A549 (cell line): ENCODE measurements around the gene LAMTOR2. TPM values are rescaled to one million over a fixed set of nuclear protein-coding genes. Genes with fewer than 3 reads are reported as not detected.

Source experiments
- ATAC-seq, 2 experiments: fragments of 200-7000 bp in 1 of 2; fragments of >200 bp in 1 of 2; cut with Nextera tagmentation in 1 of 2; cut with Tn5 transposase in 1 of 2; 3 replicates each; pipeline versions ENCODE4 v1.8.0 to v1.9.1; 2018 to 2020; ENCODE audit warnings: mild to moderate bottlenecking in 1 of 2, moderate library complexity in 1 of 2
- CTCF ChIA-PET: fragments of 300-600 bp; sonication (Branson Sonifier 250); formaldehyde crosslinking; extraction: SDS; loops from one replicate; lab custom pipeline; 2021; ENCODE audit warnings: antibody characterized with exemption, inconsistent platforms; lab: Yijun Ruan, JAX
- POLR2A ChIA-PET: fragments of 350-600 bp; formaldehyde crosslinking; extraction: SDS; loops from one replicate; lab custom pipeline; 2021; ENCODE audit warnings: antibody characterized with exemption, inconsistent platforms; lab: Yijun Ruan, JAX
- DNase-seq, 2 experiments: peaks; one replicate each; pipeline versions ENCODE4 v3.0.0 to v3.0.0-alpha.2; 2011 to 2016; ENCODE audit warnings: low read depth in 1 of 2, low spot score in 1 of 2
- FAIRE-seq: peaks from 2 replicates; lab custom pipeline; 2011; peaks lifted over from hg19 to GRCh38; lab: Jason Lieb, UNC
- H3K27ac ChIP-seq, 2 experiments: fragments of >200 bp; sonication (Bioruptor Twin); formaldehyde crosslinking; 3 replicates each; pipeline ENCODE4 v1.5.1; 2016 to 2017
- H3K4me1 ChIP-seq: fragments of >200 bp; sonication (Bioruptor Twin); formaldehyde crosslinking; 3 replicates; pipeline ENCODE4 v1.6.1; 2016
- H3K4me2 ChIP-seq: fragments of >200 bp; sonication (Bioruptor Twin); formaldehyde crosslinking; 3 replicates; pipeline ENCODE4 v1.6.1; 2016
- H3K4me3 ChIP-seq: fragments of >200 bp; sonication (Bioruptor Twin); formaldehyde crosslinking; 3 replicates; pipeline ENCODE4 v1.5.1; 2016
- H3K9me3 ChIP-seq: fragments of >200 bp; sonication (Bioruptor Twin); formaldehyde crosslinking; 3 replicates; pipeline ENCODE4 v1.6.1; 2016
- ATOH8 ChIP-seq: fragments of 250-450 bp; sonication (Bioruptor Pico); IDR thresholded peaks from 2 replicates; pipeline ENCODE4 v1.5.0; 2020; ENCODE audit warnings: low read depth, mild to moderate bottlenecking, moderate library complexity
- BCL3 ChIP-seq: fragments of >200 bp; sonication (Bioruptor Twin); formaldehyde crosslinking; IDR thresholded peaks from 3 replicates; pipeline ENCODE4 v1.6.1; 2016
- CBX8 ChIP-seq: fragments of 200-600 bp; sonication (generic); IDR thresholded peaks from 2 replicates; pipeline ENCODE4 v1.6.1; 2016
- CEBPB ChIP-seq, 2 experiments: fragments of >200 bp in 1 of 2; sonication (Bioruptor Twin) in 1 of 2; formaldehyde crosslinking in 1 of 2; IDR thresholded peaks; 2 replicates each; pipeline ENCODE4 v1.6.1; 2012 to 2016
- CHD2 ChIP-seq: fragments of 150-350 bp; IDR thresholded peaks from 2 replicates; pipeline ENCODE4 v1.6.1; 2014; ENCODE audit warnings: low read length; ENCODE audit not compliant: partially characterized antibody
- ELK1 ChIP-seq: fragments of 150-350 bp; IDR thresholded peaks from 2 replicates; pipeline ENCODE4 v1.6.1; 2014; ENCODE audit warnings: low read depth, mild to moderate bottlenecking, low read length
- FOSL2 ChIP-seq, 2 experiments: fragments of 450-650 bp in 1 of 2; fragments of >200 bp in 1 of 2; sonication (Bioruptor Twin) in 1 of 2; formaldehyde crosslinking; IDR thresholded peaks; 2 replicates each; pipeline versions ENCODE4 v1.5.0 to v1.6.1; 2016 to 2020; ENCODE audit warnings: mild to moderate bottlenecking in 1 of 2, moderate library complexity in 1 of 2
- FOXS1 ChIP-seq: fragments of 250-450 bp; sonication (Bioruptor Pico); IDR thresholded peaks from 2 replicates; pipeline ENCODE4 v1.5.0; 2020; ENCODE audit warnings: mild to moderate bottlenecking, moderate library complexity
- GATA3 ChIP-seq: IDR thresholded peaks from 2 replicates; pipeline ENCODE4 v1.6.1; 2012; ENCODE audit warnings: borderline replicate concordance
- HES2 ChIP-seq: fragments of >200 bp; sonication (Bioruptor Twin); formaldehyde crosslinking; IDR thresholded peaks from 2 replicates; pipeline ENCODE4 v1.6.1; 2016
- HOXA7 ChIP-seq: fragments of 250-450 bp; sonication (Bioruptor Pico); IDR thresholded peaks from 2 replicates; pipeline ENCODE4 v1.5.0; 2020; ENCODE audit warnings: mild to moderate bottlenecking, moderate library complexity
- HOXB13 ChIP-seq: fragments of 250-450 bp; sonication (Bioruptor Pico); IDR thresholded peaks from 2 replicates; pipeline ENCODE4 v1.5.0; 2020; ENCODE audit warnings: low read depth, mild to moderate bottlenecking, moderate library complexity
- JUNB ChIP-seq: fragments of >200 bp; sonication (Bioruptor Twin); formaldehyde crosslinking; IDR thresholded peaks from 2 replicates; pipeline ENCODE4 v1.6.1; 2016
- MAX ChIP-seq: IDR thresholded peaks from 2 replicates; pipeline ENCODE4 v1.6.1; 2012
- MAZ ChIP-seq: fragments of 150-350 bp; IDR thresholded peaks from 2 replicates; pipeline ENCODE4 v1.6.1; 2014; ENCODE audit warnings: antibody characterized with exemption, low read depth, low read length, borderline replicate concordance
- MYC ChIP-seq: IDR thresholded peaks from 2 replicates; pipeline ENCODE4 v1.6.1; 2012; ENCODE audit warnings: mild to moderate bottlenecking, inconsistent platforms, low read length, improper control_type of control experiment, borderline replicate concordance
- NFE2L2 ChIP-seq: fragments of 150-350 bp; conservative IDR thresholded peaks from 2 replicates; pipeline ENCODE4 v1.6.1; 2014; ENCODE audit warnings: low read length
- NR3C1 ChIP-seq: fragments of >200 bp; sonication (Bioruptor Twin); formaldehyde crosslinking; IDR thresholded peaks from 3 replicates; pipeline ENCODE4 v1.6.1; 2017
- POLR2A ChIP-seq: IDR thresholded peaks from 2 replicates; pipeline ENCODE4 v1.6.1; 2012; ENCODE audit warnings: mild to moderate bottlenecking, low read length
- RAD21 ChIP-seq, 2 experiments: fragments of >200 bp in 1 of 2; sonication (Bioruptor Twin) in 1 of 2; formaldehyde crosslinking in 1 of 2; IDR thresholded peaks in 1 of 2; conservative IDR thresholded peaks in 1 of 2; 2 replicates in 1 of 2; 3 replicates in 1 of 2; pipeline ENCODE4 v1.6.1; 2012 to 2018; ENCODE audit warnings: inconsistent platforms in 1 of 2
- RFX5 ChIP-seq: fragments of 450-650 bp; IDR thresholded peaks from 2 replicates; pipeline ENCODE4 v1.7.1; 2014; ENCODE audit warnings: antibody characterized with exemption, mild to moderate bottlenecking, moderate library complexity
- TFCP2L1 ChIP-seq: fragments of 250-450 bp; sonication (Bioruptor Pico); IDR thresholded peaks from 2 replicates; pipeline ENCODE4 v1.5.0; 2021; ENCODE audit warnings: mild to moderate bottlenecking
- TP53 ChIP-seq: fragments of 250-450 bp; sonication (Bioruptor Pico); IDR thresholded peaks from 2 replicates; pipeline ENCODE4 v1.5.0; 2021; ENCODE audit warnings: mild to moderate bottlenecking, moderate library complexity
- ZC3H11A ChIP-seq: fragments of 450-650 bp; IDR thresholded peaks from 2 replicates; pipeline ENCODE4 v1.6.1; 2014; ENCODE audit warnings: antibody characterized with exemption, mild to moderate bottlenecking
- ZSCAN20 ChIP-seq: fragments of 250-450 bp; sonication (Bioruptor Pico); IDR thresholded peaks from 2 replicates; pipeline ENCODE4 v1.8.0; 2022; ENCODE audit warnings: mild to moderate bottlenecking, moderate library complexity
- WGBS: methylation state at CpG from one replicate; pipeline ENCODE4 v1.1.6; 2017; ENCODE audit errors: missing lambda C conversion rate; 5-methylcytosine and 5-hydroxymethylcytosine counted together
- polyA plus RNA-seq, 4 experiments: library from polyadenylated mRNA; depleted of rRNA in 3 of 4; stranded (reverse); fragments of >200 nt; fragmentation: RNase III in 1 of 4; extraction: RNeasy Plus Mini Kit Qiagen cat#74134 plus additional on column Dnase treatment in 1 of 4; gene quantifications; 2 replicates in 3 of 4; 3 replicates in 1 of 4; pipeline ENCODE4 v1.2.3, GENCODE V29; 2011 to 2017

LAMTOR2 gene
- polyA plus RNA-seq, 2 of the 4 experiments (the other 2 are of a cell fraction): 63.0 to 171 TPM

GRCh38 chr1:156020293-156021092 is 34.1 kb upstream of the LAMTOR2 start, which contains the start of gene SSR2:
TSS of gene SSR2 (minus strand) at chr1:156020951. CDS start at chr1:156020167, 784 bp downstream.
- WGBS: 2% methylated on average over 29 of the region's 45 CpGs
- peak; percentile 68 for FAIRE-seq
- ChIA-PET CTCF (interaction anchor here (0.9 to 2.9 kb wide), 5 partner anchors 10 to 37 kb away, joined by 3 to 8 read pairs (median 4); partner anchors contain the start of gene UBQLN4), POLR2A (interaction anchor here (0.5 kb wide), 1 partner anchor 81 kb away, joined by 4 read pairs; no protein-coding TSS in a partner anchor)
- ATAC-seq: peak; percentile 99
- H3K9me3 ChIP-seq: no peaks in the 10 kb centered on the region
- peak; percentile 90 to 99 for DNase-seq
- H3K27ac ChIP-seq: peak within 1 kb of the TSS; percentile 93 to 95
- TF ChIP-seq BCL3 (0 out of 3 replicates have a peak, but pooled peaks have one; percentile 39), POLR2A (peak; percentile 85), CHD2 (no peak), MAX (peak; percentile 27; the same call in 1 of the 2 replicates), TFCP2L1 (CRISPR knock-in tag) (no peak)
- H3K4me1 ChIP-seq: peaks cover 10% of the 10 kb centered on the region; the same call in 1 of the 3 replicates
- peak within 1 kb of the TSS; percentile 90 for H3K4me2 ChIP-seq
- H3K4me3 ChIP-seq: peak within 1 kb of the TSS; percentile 99

- H3K4me2 ChIP-seq: peak overlapping the region; percentile 90
- CTCF ChIA-PET: interaction anchor here (0.9 to 2.9 kb wide), 6 partner anchors 9 to 45 kb away, joined by 3 to 8 read pairs (median 5); partner anchors contain the start of gene UBQLN4
- DNase-seq: no peak
These were observed 33.5 kb upstream of the LAMTOR2 start for GRCh38 chr1:156021093-156021428.

GRCh38 chr1:156021954-156022353 is 32.6 kb upstream of the LAMTOR2 start:
- Histone ChIP-seq H3K4me1 (peaks cover 14% of the 10 kb centered on the region; the same call in 2 of the 3 replicates), H3K27ac (no peak overlapping the region), H3K9me3 (no peaks in the 10 kb centered on the region), H3K4me3 (no peak overlapping the region), H3K4me2 (no peak overlapping the region)
- ATAC-seq: no peak
- FAIRE-seq: no peak
- no peak for DNase-seq
- WGBS: 61% methylated on average over 2 of the region's 2 CpGs
- ChIA-PET CTCF (interaction anchor here (1.7 to 4.8 kb wide), 5 partner anchors 10 to 44 kb away, joined by 5 to 20 read pairs (median 8); partner anchors contain the start of gene UBQLN4), POLR2A (no interaction called here)
- TF ChIP-seq CEBPB (IDR thresholded peaks at IDR 0.05) (no peak), ZC3H11A (no peak), MYC (no peak), HES2 (no peak), GATA3 (no peak), ZSCAN20 (no peak), HOXA7 (no peak), MAX (no peak), FOXS1 (CRISPR knock-in tag) (no peak), HOXB13 (CRISPR knock-in tag) (no peak)

More at GRCh38 chr1:156021093-156021428, 33.5 kb upstream of the LAMTOR2 start:
- peak overlapping the region; percentile 99 for H3K4me3 ChIP-seq
- TF ChIP-seq ATOH8 (CRISPR knock-in tag) (no peak), HOXB13 (CRISPR knock-in tag) (no peak), HOXA7 (no peak), TFCP2L1 (CRISPR knock-in tag) (no peak), JUNB (no peak), NR3C1 (no peak), TP53 (no peak), RFX5 (no peak), ZC3H11A (no peak), MAZ (no peak), CHD2 (no peak), RAD21 (conservative IDR thresholded peaks at IDR 0.05 in 1 of 2, IDR thresholded peaks at IDR 0.05 in 1 of 2) (no peak), GATA3 (no peak), POLR2A (no peak), NFE2L2 (no peak), MYC (no peak), ELK1 (no peak), FOSL2 (IDR thresholded peaks at IDR 0.05) (no peak), FOSL2 (CRISPR knock-in tag; IDR thresholded peaks at IDR 0.05) (no peak), CBX8 (no peak)
- peak overlapping the region; percentile 93 to 95; a peak in 4 of 6 replicates for H3K27ac ChIP-seq
- WGBS: 7% methylated on average over 4 of the region's 4 CpGs
- peaks cover 13% of the 10 kb centered on the region; the same call in 2 of the 3 replicates for H3K4me1 ChIP-seq
- no peaks in the 10 kb centered on the region for H3K9me3 ChIP-seq
- ATAC-seq (no peak), FAIRE-seq (no peak)
- POLR2A ChIA-PET: no interaction called here
